Measurements from ENCODE around the gene PTX4.

Gene PTX4

DNA sequence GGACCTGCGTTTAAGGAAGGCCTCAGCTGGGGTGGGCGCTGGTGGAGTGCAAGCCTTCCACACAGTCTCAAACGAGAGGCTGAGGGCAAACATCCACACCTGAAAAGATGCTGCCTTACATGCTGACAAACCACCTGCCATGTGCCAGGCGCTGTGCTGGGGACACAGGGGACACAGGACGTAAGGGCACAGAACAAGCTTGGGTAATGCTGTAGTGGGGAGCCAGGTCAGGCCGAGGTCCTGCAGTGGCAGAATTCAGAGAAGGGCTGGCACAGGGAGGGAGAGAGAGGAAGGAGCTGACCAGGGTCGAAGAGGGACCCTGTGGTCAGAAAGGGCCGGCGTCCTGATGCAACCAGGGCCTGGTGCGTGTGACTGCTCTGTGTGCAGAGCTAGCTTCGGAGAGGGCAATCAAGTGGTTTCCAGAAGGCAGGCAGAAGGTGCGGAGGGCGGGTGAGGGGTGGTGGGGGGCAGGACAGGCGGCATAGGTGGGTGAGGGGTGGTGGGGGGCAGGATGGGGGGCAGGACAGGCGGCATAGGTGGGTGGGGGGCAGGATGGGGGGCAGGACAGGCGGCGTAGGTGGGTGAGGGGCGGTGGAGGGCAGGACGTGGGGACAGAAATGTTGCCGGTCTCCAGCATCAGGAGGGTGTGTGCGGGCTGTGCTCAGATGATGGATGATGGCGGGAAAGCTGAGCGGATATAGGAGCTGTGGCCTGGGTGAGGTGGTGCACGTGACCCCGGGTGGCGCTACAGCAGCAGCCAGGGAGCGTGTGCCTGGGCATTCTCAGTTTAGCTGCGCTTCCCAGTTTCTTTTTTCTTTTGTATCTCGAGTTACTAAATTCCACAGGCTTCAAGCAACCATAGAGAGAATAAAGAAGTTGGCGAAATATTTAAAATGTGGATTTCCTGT is 23.2 kb upstream of the PTX4 start:
- no peaks in the 10 kb centered on the region for H3K27me3 ChIP-seq (replicated peaks; ENCODE audit: control insufficient read depth, insufficient read depth, low read length)
- DNase-seq (ENCODE audit: extremely low read depth, insufficient read length): no peak
- no peak overlapping the region for H3K4me3 ChIP-seq (replicated peaks; ENCODE audit: low read depth, low read length)
- peaks cover 5% of the 10 kb centered on the region for H3K36me3 ChIP-seq (ENCODE audit: control insufficient read depth, insufficient read depth, low read length)
- TF ChIP-seq, protein P1, sequence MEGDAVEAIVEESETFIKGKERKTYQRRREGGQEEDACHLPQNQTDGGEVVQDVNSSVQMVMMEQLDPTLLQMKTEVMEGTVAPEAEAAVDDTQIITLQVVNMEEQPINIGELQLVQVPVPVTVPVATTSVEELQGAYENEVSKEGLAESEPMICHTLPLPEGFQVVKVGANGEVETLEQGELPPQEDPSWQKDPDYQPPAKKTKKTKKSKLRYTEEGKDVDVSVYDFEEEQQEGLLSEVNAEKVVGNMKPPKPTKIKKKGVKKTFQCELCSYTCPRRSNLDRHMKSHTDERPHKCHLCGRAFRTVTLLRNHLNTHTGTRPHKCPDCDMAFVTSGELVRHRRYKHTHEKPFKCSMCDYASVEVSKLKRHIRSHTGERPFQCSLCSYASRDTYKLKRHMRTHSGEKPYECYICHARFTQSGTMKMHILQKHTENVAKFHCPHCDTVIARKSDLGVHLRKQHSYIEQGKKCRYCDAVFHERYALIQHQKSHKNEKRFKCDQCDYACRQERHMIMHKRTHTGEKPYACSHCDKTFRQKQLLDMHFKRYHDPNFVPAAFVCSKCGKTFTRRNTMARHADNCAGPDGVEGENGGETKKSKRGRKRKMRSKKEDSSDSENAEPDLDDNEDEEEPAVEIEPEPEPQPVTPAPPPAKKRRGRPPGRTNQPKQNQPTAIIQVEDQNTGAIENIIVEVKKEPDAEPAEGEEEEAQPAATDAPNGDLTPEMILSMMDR (IDR thresholded peaks at IDR 0.05; ENCODE audit: insufficient read depth, low read length, poor library complexity, severe bottlenecking): no peak

DNA sequence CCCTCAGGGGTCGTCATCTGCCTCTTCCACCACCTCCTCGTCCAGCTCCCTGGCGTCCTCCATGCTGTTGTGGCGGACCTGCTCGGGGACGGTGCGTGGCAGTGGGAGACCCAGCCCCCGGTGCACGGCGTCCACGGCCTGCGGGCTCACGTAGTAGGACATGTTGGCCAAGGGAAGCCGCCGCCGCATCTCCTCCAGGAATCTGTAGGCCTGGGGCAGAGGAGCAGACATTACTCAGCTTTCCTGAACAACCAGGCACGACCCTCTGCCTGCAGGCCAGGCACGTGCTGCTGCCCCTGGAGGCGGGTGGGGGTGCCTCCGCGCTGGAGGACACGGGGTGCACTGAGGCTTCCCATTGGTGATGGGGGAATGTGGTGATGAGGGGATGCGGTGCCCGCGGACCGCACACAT is 22.2 kb upstream of the PTX4 start:
- peaks cover 5% of the 10 kb centered on the region for H3K36me3 ChIP-seq (ENCODE audit: control insufficient read depth, insufficient read depth, low read length)
- DNase-seq (ENCODE audit: extremely low read depth, insufficient read length): no peak
- no peak overlapping the region for H3K4me3 ChIP-seq (replicated peaks; ENCODE audit: low read depth, low read length)
- TF ChIP-seq, protein P1 (IDR thresholded peaks at IDR 0.05; ENCODE audit: insufficient read depth, low read length, poor library complexity, severe bottlenecking): no peak
- no peaks in the 10 kb centered on the region for H3K27me3 ChIP-seq (replicated peaks; ENCODE audit: control insufficient read depth, insufficient read depth, low read length)

DNA sequence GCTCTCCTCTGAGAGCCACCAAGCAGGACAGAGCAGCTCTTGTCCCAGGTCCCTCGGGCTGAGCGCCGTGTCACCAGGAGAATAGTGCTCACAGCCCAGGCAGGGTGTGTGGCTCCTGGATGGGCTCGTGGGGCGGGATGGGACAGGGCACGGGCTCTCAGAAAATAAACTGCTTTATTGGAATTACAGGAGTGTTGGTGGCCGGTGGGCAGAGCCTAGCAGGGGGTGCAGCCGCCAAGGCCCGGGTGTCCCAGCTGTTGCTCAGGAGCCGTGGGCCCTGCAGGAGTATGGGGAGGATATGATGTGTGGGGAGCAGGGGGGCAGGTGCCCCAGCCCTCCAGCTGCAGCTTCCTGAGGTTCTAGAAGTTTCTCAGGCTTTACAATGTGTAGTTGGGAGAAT is 21.5 kb upstream of the PTX4 start:
- peaks cover 5% of the 10 kb centered on the region for H3K36me3 ChIP-seq (ENCODE audit: control insufficient read depth, insufficient read depth, low read length)
- no peak for DNase-seq (ENCODE audit: extremely low read depth, insufficient read length)
- H3K27me3 ChIP-seq (replicated peaks; ENCODE audit: control insufficient read depth, insufficient read depth, low read length): no peaks in the 10 kb centered on the region
- no peak overlapping the region for H3K4me3 ChIP-seq (replicated peaks; ENCODE audit: low read depth, low read length)
- TF ChIP-seq, protein P1 (IDR thresholded peaks at IDR 0.05; ENCODE audit: insufficient read depth, low read length, poor library complexity, severe bottlenecking): no peak

DNA sequence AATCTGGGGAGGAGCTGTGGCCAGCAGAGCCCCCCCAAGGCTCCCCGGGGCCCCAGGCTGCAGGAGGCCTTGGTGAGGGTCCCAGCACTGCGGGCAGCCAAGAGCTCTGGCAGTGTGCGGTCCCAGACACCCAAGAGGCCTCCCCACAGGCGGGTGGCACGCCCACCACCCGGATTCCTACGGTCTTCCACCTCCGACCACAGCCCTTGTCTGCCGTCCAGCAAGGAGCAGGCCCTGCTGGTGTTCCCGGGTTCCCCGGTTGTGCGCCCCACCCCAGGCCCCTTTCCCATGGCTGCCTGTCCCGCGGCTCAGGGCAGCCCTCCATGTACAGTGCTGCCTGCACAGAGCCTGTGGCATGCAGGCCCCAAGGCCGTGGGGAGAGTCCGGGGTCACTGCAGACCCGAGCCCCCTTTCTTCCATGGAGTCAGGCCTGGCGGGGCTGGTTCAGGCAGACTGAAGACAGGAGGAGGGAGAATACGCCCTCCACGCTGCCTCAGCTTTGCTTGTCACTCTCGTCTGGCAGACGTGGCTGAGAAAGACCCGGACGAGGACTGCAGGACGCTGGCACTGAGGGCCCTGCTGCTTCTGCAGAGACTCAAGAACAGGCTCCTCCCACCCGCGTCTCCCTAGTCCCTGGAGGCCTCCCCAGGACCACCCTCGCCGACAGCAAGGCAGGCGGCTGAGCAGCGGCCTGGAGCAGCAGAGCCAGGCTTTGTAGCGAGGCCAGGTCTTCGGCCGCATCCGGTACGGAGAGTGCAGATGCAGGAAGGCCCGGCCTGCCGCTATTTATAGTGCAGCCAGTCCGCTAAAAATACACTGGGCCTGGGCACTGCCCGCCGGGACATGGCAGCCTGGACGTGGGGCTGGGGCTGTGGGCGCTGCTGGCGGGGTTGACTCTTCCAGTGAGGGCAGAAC is 20.8 kb upstream of the PTX4 start:
- Histone ChIP-seq H3K36me3 (ENCODE audit: control insufficient read depth, insufficient read depth, low read length) (peaks cover 7% of the 10 kb centered on the region), H3K4me3 (replicated peaks; ENCODE audit: low read depth, low read length) (no peak overlapping the region), H3K27me3 (replicated peaks; ENCODE audit: control insufficient read depth, insufficient read depth, low read length) (no peaks in the 10 kb centered on the region)
- TF ChIP-seq, protein P1 (IDR thresholded peaks at IDR 0.05; ENCODE audit: insufficient read depth, low read length, poor library complexity, severe bottlenecking): no peak
- DNase-seq (ENCODE audit: extremely low read depth, insufficient read length): no peak

DNA sequence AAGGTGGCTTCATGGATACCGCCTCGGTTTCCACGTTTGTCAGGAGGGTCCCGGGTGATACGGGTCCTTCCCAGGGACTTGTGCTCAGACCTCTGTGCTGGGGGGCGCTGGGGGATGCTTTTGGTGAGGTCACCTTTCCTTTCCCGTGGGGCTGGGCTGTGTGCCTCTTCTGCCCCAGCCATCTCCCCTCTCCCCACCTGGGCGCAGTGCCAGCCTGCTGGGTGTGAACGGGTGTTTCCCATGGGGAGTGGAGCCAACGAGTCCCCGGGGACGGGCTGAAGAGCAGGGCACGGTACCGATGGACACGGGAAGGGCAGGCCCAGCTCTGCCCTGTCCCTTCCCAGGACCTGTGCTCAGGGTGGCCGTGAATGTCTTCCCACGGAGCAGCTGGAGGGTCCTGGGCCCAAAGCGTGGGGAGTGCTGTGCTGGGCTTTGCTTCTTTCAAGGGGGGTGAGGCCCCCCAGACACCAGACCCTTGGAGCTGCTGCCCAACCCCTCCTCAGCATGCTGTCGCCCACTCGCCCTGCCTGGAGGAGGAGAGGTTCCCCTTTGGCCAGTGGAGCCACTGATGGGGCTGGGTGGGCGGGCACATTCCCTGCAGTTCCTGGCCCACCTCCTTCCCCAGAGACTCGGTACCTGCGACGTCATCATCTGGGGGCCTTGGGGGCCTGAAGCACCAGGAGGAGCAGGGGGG is 19.9 kb upstream of the PTX4 start:
- TF ChIP-seq, protein P1 (IDR thresholded peaks at IDR 0.05; ENCODE audit: insufficient read depth, low read length, poor library complexity, severe bottlenecking): no peak
- Histone ChIP-seq H3K4me3 (replicated peaks; ENCODE audit: low read depth, low read length) (no peak overlapping the region), H3K36me3 (ENCODE audit: control insufficient read depth, insufficient read depth, low read length) (peaks cover 10% of the 10 kb centered on the region), H3K27me3 (replicated peaks; ENCODE audit: control insufficient read depth, insufficient read depth, low read length) (no peaks in the 10 kb centered on the region)
- DNase-seq (ENCODE audit: extremely low read depth, insufficient read length): no peak
